Cardiac muscle cell (in vitro differentiated cells and primary cell): Measurements from ENCODE around the gene CYP3A4. TPM values are rescaled to one million over a fixed set of nuclear protein-coding genes. Genes with fewer than 3 reads are reported as not detected.
"Not testable (repeated sequence)": the region's sequence is repeated elsewhere in the genome, so short reads cannot be mapped to it uniquely, and the experiment has no call there.

Experiments used
- DNase-seq, 2 donors: peaks; one replicate each; pipeline versions ENCODE4 v3.0.0 to v3.0.0-alpha.2; 2010 to 2017; ENCODE audit warnings: low read depth in 1 of 2, low spot score in 1 of 2
- H3K27ac ChIP-seq: fragments of 200-600 bp; sonication (generic); 2 replicates; pipeline ENCODE4 v1.5.1; 2016
- H3K27me3 ChIP-seq: fragments of 200-600 bp; sonication (generic); 2 replicates; pipeline ENCODE4 v1.6.0; 2016; ENCODE audit warnings: control low read depth
- H3K36me3 ChIP-seq: fragments of 200-600 bp; sonication (generic); 2 replicates; pipeline ENCODE4 v1.5.1; 2016; ENCODE audit warnings: control low read depth
- H3K4me1 ChIP-seq: fragments of 200-600 bp; sonication (generic); 2 replicates; pipeline ENCODE4 v1.8.1; 2017; ENCODE audit warnings: low read depth, mild to moderate bottlenecking, mixed run types
- H3K4me3 ChIP-seq: fragments of 200-600 bp; sonication (generic); 2 replicates; pipeline ENCODE4 v1.5.1; 2016; ENCODE audit warnings: mild to moderate bottlenecking
- H3K9me3 ChIP-seq: fragments of 200-600 bp; sonication (generic); 2 replicates; pipeline ENCODE4 v1.5.1; 2017; ENCODE audit warnings: low read depth, mild to moderate bottlenecking, control low read depth
- CTCF ChIP-seq: IDR thresholded peaks from 2 replicates; pipeline ENCODE4 v1.5.1; 2012; ENCODE audit warnings: low read depth, mild to moderate bottlenecking, low read length
- polyA plus RNA-seq: library from polyadenylated mRNA; unstranded; fragments of >200 nt; fragmentation: Nextera tagmentation; extraction: Ambion mirVana; gene quantifications from 2 replicates; pipeline ENCODE4 v1.2.1, GENCODE V29; 2016
- total RNA-seq: library from RNA; depleted of rRNA; stranded (reverse); fragments of >200 nt; gene quantifications from 2 replicates; pipeline ENCODE4 v1.2.3, GENCODE V29; 2016

Gene CYP3A4
- total and polyA plus RNA-seq, 2 experiments from 2014 or later, result not detected

GRCh38 chr7:99755085-99755484 is 28.9 kb downstream of the CYP3A4 start:
- Histone ChIP-seq H3K9me3 (no peaks in the 10 kb centered on the region), H3K4me3 (no peak overlapping the region), H3K36me3 (no peaks in the 10 kb centered on the region), H3K4me1 (peaks cover 6% of the 10 kb centered on the region), H3K27ac (no peak overlapping the region), H3K27me3 (no peaks in the 10 kb centered on the region)
- no peak for TF ChIP-seq CTCF
- no peak for DNase-seq

- TF ChIP-seq CTCF, result no peak
- no peak overlapping the region for H3K4me3 ChIP-seq
- H3K9me3 ChIP-seq, result no peaks in the 10 kb centered on the region
- H3K27me3 ChIP-seq, result no peaks in the 10 kb centered on the region
- no peaks in the 10 kb centered on the region for H3K36me3 ChIP-seq
- H3K27ac ChIP-seq, result no peak overlapping the region
- DNase-seq, result no peak
- H3K4me1 ChIP-seq, result peaks cover 14% of the 10 kb centered on the region
Measured at GRCh38 chr7:99752356-99752755, 31.6 kb downstream of the CYP3A4 start.

DNA sequence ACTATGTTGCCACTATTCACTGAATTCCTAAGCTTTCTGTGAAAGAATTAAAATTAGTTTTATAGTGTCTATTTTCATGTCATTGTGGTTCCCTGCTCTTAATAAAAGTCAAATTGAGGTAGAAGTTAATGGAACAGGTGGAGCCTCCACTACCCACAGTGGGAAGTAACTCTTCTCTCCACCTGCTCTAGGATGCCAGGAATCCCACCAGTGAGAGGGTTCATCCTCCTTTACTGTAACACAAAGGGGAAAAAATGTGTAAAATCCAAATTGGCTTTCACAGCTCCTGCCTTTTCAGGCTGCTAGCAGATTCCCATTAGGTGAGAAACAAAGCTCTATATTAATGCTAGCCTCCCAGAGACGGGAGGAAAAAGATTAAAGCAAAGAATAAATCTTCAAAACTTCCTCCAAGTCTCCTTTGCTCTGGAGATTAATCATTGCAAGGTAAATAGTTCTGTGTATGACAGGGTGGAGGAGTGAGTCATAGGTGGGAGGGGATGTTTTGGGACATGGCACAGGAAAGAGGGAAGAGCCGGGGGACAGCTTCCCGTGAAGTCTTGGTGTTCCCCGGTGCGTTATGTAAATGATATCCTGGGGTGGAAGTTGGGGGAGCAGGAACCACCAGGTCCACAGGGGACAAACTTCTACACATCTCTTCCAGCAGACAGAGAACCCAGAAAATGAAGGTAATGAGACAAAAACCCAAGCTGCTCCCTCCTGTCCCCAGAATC is 32.5 kb downstream of the CYP3A4 start:
- not testable (repeated sequence) for DNase-seq

GRCh38 chr7:99748846-99749579 is 35.0 kb downstream of the CYP3A4 start:
- no peaks in the 10 kb centered on the region for H3K36me3 ChIP-seq

More for the DNA sequence above, 32.5 kb downstream of the CYP3A4 start:
- not testable (repeated sequence) for H3K27me3 ChIP-seq, H3K27ac ChIP-seq, H3K4me3 ChIP-seq, H3K36me3 ChIP-seq, H3K9me3 ChIP-seq
- peaks cover 14% of the 10 kb centered on the region for H3K4me1 ChIP-seq

DNA sequence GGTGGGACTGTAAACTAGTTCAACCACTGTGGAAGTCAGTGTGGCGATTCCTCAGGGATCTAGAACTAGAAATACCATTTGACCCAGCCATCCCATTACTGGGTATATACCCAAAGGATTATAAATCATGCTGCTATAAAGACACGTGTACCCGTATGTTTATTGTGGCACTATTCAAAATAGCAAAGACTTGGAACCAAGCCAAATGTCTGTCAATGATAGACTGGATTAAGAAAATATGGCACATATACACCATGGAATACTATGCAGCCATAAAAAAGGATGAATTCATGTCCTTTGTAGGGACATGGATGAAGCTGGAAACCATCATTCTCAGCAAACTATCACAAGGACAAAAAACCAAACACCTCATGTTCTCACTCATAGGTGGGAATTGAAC is 37.1 kb downstream of the CYP3A4 start:
- not testable (repeated sequence) for H3K27ac ChIP-seq

More at GRCh38 chr7:99748846-99749579, 35.0 kb downstream of the CYP3A4 start:
- H3K4me1 ChIP-seq, result peaks cover 14% of the 10 kb centered on the region
- no peaks in the 10 kb centered on the region for H3K9me3 ChIP-seq
- H3K4me3 ChIP-seq, result no peak overlapping the region
- no peak for DNase-seq
- H3K27ac ChIP-seq, result no peak overlapping the region
- no peaks in the 10 kb centered on the region for H3K27me3 ChIP-seq
- TF ChIP-seq CTCF, result no peak

GRCh38 chr7:99745395-99745794 is 38.6 kb downstream of the CYP3A4 start:
- not testable (repeated sequence) for H3K4me3 ChIP-seq, H3K27ac ChIP-seq, H3K4me1 ChIP-seq, H3K9me3 ChIP-seq, H3K27me3 ChIP-seq, H3K36me3 ChIP-seq, DNase-seq

More for the DNA sequence above, 37.1 kb downstream of the CYP3A4 start:
- H3K27me3 ChIP-seq, DNase-seq, H3K36me3 ChIP-seq, H3K9me3 ChIP-seq, H3K4me3 ChIP-seq: not testable (repeated sequence)
- H3K4me1 ChIP-seq, result peaks cover 14% of the 10 kb centered on the region

DNA sequence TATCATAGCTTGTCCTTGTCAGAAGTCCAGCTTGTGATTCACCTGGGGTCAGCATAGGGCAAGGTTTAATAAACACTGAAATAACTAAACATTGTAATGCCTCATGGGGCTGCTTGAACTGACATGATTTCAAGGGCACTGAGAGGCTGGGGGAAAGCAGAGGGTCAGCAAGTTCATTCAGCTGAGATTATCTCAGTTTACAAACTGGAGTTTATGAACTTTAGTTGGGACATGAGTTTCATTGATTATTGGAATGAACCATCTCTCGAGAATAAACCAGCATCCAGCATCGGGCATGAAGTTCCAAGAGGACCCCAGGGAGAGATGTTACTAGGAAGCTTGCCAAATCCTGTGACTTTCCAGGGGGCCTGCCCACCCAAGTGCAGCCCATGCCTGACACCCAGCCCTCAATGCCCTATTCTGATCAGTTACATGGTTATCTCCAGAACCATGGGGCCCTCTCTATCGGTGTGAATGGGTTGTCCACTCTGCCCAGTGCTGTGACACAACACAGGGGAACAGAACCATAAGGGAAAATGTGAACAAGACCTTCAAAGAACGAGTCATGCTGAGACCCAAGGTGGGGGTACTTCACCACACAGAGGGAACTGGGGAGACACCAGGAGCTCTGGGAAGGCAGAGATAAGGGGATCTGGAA is 41.1 kb downstream of the CYP3A4 start:
- no peaks in the 10 kb centered on the region for H3K36me3 ChIP-seq
- H3K4me1 ChIP-seq, result no peaks in the 10 kb centered on the region
- H3K27ac ChIP-seq, result no peak overlapping the region
- DNase-seq, result no peak
- no peaks in the 10 kb centered on the region for H3K27me3 ChIP-seq
- H3K9me3 ChIP-seq, result no peaks in the 10 kb centered on the region
- no peak for TF ChIP-seq CTCF
- H3K4me3 ChIP-seq, result no peak overlapping the region
